ENCODE data around the gene IQCK.

Gene IQCK

GRCh38 chr16:19685176-19685575 lies 32.9 kb upstream of the IQCK start:
- Histone ChIP-seq H3K36me3 (peaks cover 41% of the 10 kb centered on the region), H3K4me3 (no peak overlapping the region), H3K9me3 (peaks cover 22% of the 10 kb centered on the region), H3K27ac (no peak overlapping the region), H3K4me2 (no peak overlapping the region), H3K27me3 (no peaks in the 10 kb centered on the region), H3K4me1 (peaks cover 23% of the 10 kb centered on the region), H3K9ac (no peak overlapping the region), H4K20me1 (no peaks in the 10 kb centered on the region)
- TF ChIP-seq Cebpa-rat (IDR thresholded peaks at IDR 0.05), result no peak

DNA sequence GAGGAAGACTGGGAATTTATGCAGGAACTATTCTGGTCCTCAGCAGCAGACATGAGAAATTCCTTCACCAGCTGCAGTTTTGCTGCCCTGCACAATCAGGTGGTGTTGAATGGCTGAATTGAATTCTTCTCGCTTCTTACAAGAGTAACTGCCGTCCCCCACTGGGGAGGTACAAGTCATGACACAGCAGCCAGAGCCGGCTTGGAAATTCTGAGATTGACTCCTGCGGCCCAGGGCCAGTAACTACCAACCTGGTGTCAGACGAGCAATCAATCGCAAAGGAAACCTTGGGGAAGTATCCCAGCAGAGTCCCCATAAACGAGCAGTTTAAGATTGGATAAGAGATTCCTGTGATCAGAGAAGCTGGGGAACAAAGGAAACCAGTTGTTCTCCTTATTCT lies 30.8 kb upstream of the IQCK start:
- Histone ChIP-seq H3K27ac (no peak overlapping the region), H3K4me3 (no peak overlapping the region), H3K9me3 (peaks cover 22% of the 10 kb centered on the region), H3K36me3 (peaks cover 53% of the 10 kb centered on the region), H3K4me1 (peaks cover 36% of the 10 kb centered on the region), H3K4me2 (no peak overlapping the region), H3K27me3 (no peaks in the 10 kb centered on the region), H3K9ac (no peak overlapping the region), H4K20me1 (no peaks in the 10 kb centered on the region)
- no peak for TF ChIP-seq Cebpa-rat (IDR thresholded peaks at IDR 0.05)

- peak overlapping the region; percentile 66 for H3K4me2 ChIP-seq
- H3K4me1 ChIP-seq, result peaks cover 36% of the 10 kb centered on the region
- no peak overlapping the region for H3K4me3 ChIP-seq
- H3K27me3 ChIP-seq, result no peaks in the 10 kb centered on the region
- peaks cover 52% of the 10 kb centered on the region for H3K36me3 ChIP-seq
- H3K9ac ChIP-seq, result no peak overlapping the region
- H4K20me1 ChIP-seq, result no peaks in the 10 kb centered on the region
- peaks cover 18% of the 10 kb centered on the region for H3K9me3 ChIP-seq
- TF ChIP-seq Cebpa-rat (IDR thresholded peaks at IDR 0.05), result no peak
- H3K27ac ChIP-seq, result no peak overlapping the region
These were observed 29.6 kb upstream of the IQCK start for GRCh38 chr16:19688396-19689024.

- Histone ChIP-seq H4K20me1 (no peaks in the 10 kb centered on the region), H3K36me3 (peaks cover 46% of the 10 kb centered on the region)
- TF ChIP-seq Cebpa-rat (IDR thresholded peaks at IDR 0.05), result no peak
These were observed 28.7 kb upstream of the IQCK start for GRCh38 chr16:19689342-19689741.

DNA sequence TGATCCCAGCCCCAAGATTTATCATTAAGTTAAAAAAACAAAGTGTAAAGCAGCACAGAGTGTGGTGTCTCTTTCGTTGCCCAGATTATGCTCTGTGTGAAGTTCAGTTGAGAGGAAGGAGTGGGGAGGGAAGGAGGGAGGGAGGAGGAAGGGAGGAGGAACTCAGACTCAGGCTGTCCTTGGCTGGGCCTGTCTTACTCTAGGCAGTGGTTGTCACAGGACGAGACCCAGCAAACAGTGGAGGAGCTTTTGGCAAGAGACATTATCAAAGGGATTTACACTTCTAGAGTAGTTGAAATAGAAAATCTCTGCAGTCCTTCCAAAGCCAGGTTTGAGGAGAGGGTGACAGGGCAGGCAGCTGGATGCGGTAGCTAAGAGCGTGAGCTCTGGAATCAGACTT lies 27.9 kb upstream of the IQCK start:
- Histone ChIP-seq H3K27ac (peak overlapping the region; percentile 8; the same call in 1 of the 2 replicates), H3K9ac (no peak overlapping the region; the same call in 1 of the 2 replicates), H3K4me3 (no peak overlapping the region), H3K4me2 (peak overlapping the region; percentile 66), H3K27me3 (no peaks in the 10 kb centered on the region), H3K4me1 (peaks cover 36% of the 10 kb centered on the region), H3K9me3 (peaks cover 2% of the 10 kb centered on the region), H3K36me3 (peaks cover 38% of the 10 kb centered on the region), H4K20me1 (no peaks in the 10 kb centered on the region)
- no peak for TF ChIP-seq Cebpa-rat (IDR thresholded peaks at IDR 0.05)

More at GRCh38 chr16:19689342-19689741, 28.7 kb upstream of the IQCK start:
- peaks cover 36% of the 10 kb centered on the region for H3K4me1 ChIP-seq
- no peaks in the 10 kb centered on the region for H3K27me3 ChIP-seq
- H3K9me3 ChIP-seq, result peaks cover 10% of the 10 kb centered on the region
- no peak overlapping the region for H3K4me3 ChIP-seq
- no peak overlapping the region for H3K9ac ChIP-seq
- H3K27ac ChIP-seq, result no peak overlapping the region
- H3K4me2 ChIP-seq, result peak overlapping the region; percentile 66

DNA sequence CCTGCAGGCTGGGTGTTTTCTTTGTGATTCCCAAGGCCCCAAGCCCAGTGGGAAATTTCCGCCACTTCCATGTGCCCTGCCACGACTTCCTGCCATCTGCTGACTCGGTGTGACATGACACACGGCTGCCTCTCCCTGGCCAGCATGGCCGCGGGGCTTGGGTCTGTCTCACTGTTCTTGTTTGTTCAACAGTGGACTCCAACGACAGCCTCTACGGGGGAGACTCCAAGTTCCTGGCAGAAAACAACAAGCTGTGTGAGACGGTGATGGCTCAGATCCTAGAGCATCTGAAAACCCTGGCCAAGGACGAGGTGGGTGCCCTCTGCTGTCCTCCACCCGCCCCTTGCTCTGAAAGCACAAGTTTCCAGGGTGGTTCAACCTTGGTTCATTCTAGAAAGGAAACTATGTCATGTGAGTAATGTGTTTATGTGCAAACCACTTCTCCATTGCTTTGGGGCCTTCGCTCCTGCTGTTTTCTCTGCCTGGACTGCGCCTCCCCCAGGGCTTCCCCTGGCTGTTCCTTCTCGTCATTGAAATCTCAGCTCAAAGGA lies 26.8 kb upstream of the IQCK start:
- peaks cover 42% of the 10 kb centered on the region for H3K4me1 ChIP-seq
- H4K20me1 ChIP-seq, result 0 out of 2 replicates have a peak, but pooled peaks cover 6% of the 10 kb centered on the region
- H3K9me3 ChIP-seq, result no peaks in the 10 kb centered on the region
- peaks cover 31% of the 10 kb centered on the region for H3K36me3 ChIP-seq
- no peak overlapping the region for H3K4me3 ChIP-seq
- no peak for TF ChIP-seq Cebpa-rat (IDR thresholded peaks at IDR 0.05)
- H3K4me2 ChIP-seq, result no peak overlapping the region
- no peak overlapping the region for H3K27ac ChIP-seq
- no peaks in the 10 kb centered on the region for H3K27me3 ChIP-seq
- H3K9ac ChIP-seq, result no peak overlapping the region

DNA sequence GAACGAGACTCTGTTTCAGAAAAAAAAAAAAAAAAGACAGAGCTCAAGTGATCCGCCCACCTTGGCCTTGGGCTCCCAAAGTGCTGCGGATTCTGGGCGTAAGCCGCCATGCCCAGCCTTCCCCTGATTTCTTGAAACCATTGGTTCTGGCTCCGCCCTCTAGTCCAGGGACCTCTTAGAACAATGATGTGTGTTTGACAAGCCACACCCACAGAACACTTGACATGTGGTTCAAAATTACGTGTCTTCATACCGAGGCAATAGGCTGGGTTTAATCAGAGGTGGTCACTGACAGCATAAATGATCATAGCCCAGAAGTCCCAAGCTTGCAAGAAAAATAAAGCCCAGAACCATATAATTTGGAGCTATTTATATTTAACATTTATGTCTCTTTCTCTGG lies 23.1 kb upstream of the IQCK start:
- Histone ChIP-seq H3K4me3 (no peak overlapping the region), H4K20me1 (peaks cover 41% of the 10 kb centered on the region), H3K27me3 (no peaks in the 10 kb centered on the region), H3K4me1 (peaks cover 57% of the 10 kb centered on the region), H3K36me3 (peaks cover 47% of the 10 kb centered on the region), H3K9ac (no peak overlapping the region), H3K4me2 (no peak overlapping the region), H3K27ac (no peak overlapping the region), H3K9me3 (no peaks in the 10 kb centered on the region)
- no peak for TF ChIP-seq Cebpa-rat (IDR thresholded peaks at IDR 0.05)

DNA sequence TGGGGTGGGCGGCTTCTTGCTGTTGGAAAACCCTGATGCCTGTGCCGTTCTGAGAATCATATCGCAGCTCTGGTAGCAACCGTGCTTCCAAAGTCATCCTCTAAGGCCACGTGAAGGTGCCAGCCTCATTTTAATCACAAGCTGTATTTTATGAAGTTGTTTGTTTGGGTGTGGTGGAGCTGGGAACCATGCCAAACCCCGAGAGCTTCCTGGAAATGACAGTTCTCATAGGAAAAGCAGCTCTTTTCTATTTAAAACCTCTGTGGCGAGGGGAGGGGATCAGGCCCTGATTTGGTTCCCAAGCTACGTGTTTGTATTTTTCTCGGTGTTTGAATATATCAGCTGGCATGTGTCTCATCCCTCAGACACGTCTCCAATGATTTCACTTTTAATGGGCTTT lies 21.7 kb upstream of the IQCK start:
- peaks cover 45% of the 10 kb centered on the region for H3K4me1 ChIP-seq
- H3K4me2 ChIP-seq, result peak overlapping the region; percentile 79
- 0 out of 2 replicates have a peak overlapping the region, but pooled peaks have one; percentile 7 for H3K4me3 ChIP-seq
- no peak for TF ChIP-seq Cebpa-rat (IDR thresholded peaks at IDR 0.05)
- peak overlapping the region; percentile 46; the same call in 1 of the 2 replicates for H3K9ac ChIP-seq
- no peaks in the 10 kb centered on the region for H3K27me3 ChIP-seq
- peaks cover 51% of the 10 kb centered on the region for H4K20me1 ChIP-seq
- H3K36me3 ChIP-seq, result peaks cover 56% of the 10 kb centered on the region
- H3K27ac ChIP-seq, result peak overlapping the region; percentile 48
- no peaks in the 10 kb centered on the region for H3K9me3 ChIP-seq

- no peak for TF ChIP-seq Cebpa-rat (IDR thresholded peaks at IDR 0.05)
- Histone ChIP-seq H3K27me3 (no peaks in the 10 kb centered on the region), H3K4me3 (0 out of 2 replicates have a peak overlapping the region, but pooled peaks have one; percentile 7), H3K4me2 (peak overlapping the region; percentile 79), H3K4me1 (peaks cover 42% of the 10 kb centered on the region), H3K9me3 (no peaks in the 10 kb centered on the region), H3K27ac (peak overlapping the region; percentile 48), H3K36me3 (peaks cover 56% of the 10 kb centered on the region), H4K20me1 (peaks cover 51% of the 10 kb centered on the region), H3K9ac (no peak overlapping the region)
These were observed 21.1 kb upstream of the IQCK start for GRCh38 chr16:19696961-19697360.

- Histone ChIP-seq H3K36me3 (peaks cover 60% of the 10 kb centered on the region), H4K20me1 (peaks cover 55% of the 10 kb centered on the region), H3K9me3 (no peaks in the 10 kb centered on the region), H3K4me2 (peak overlapping the region; percentile 79), H3K27me3 (no peaks in the 10 kb centered on the region), H3K27ac (peak overlapping the region; percentile 40), H3K4me3 (no peak overlapping the region), H3K9ac (no peak overlapping the region), H3K4me1 (peaks cover 42% of the 10 kb centered on the region)
- no peak for TF ChIP-seq Cebpa-rat (IDR thresholded peaks at IDR 0.05)
These were observed 20.2 kb upstream of the IQCK start for GRCh38 chr16:19697756-19698318.

Measured in BLaER1 (cell line).